Umbilical cord (tissue), 2 donors: Measurements from ENCODE around the gene NOB1. TPM values are rescaled to one million over a fixed set of nuclear protein-coding genes. Genes with fewer than 3 reads are reported as not detected.
"Not testable (repeated sequence)": the region's sequence is repeated elsewhere in the genome, so short reads cannot be mapped to it uniquely, and the experiment has no call there.

Source experiments
- DNase-seq: peaks from one replicate; pipeline ENCODE4 v3.0.0-alpha.2; 2015; ENCODE audit warnings: low spot score
- total RNA-seq: library from RNA; depleted of rRNA; stranded (reverse); fragments of >200 nt; gene quantifications from one replicate; pipeline ENCODE4 v1.2.3, GENCODE V29; 2014; ENCODE audit warnings: low replicate concordance; ENCODE audit not compliant: insufficient read depth

NOB1 gene
- total RNA-seq, 1 donor from 2014 or later: 22.9 TPM

DNA sequence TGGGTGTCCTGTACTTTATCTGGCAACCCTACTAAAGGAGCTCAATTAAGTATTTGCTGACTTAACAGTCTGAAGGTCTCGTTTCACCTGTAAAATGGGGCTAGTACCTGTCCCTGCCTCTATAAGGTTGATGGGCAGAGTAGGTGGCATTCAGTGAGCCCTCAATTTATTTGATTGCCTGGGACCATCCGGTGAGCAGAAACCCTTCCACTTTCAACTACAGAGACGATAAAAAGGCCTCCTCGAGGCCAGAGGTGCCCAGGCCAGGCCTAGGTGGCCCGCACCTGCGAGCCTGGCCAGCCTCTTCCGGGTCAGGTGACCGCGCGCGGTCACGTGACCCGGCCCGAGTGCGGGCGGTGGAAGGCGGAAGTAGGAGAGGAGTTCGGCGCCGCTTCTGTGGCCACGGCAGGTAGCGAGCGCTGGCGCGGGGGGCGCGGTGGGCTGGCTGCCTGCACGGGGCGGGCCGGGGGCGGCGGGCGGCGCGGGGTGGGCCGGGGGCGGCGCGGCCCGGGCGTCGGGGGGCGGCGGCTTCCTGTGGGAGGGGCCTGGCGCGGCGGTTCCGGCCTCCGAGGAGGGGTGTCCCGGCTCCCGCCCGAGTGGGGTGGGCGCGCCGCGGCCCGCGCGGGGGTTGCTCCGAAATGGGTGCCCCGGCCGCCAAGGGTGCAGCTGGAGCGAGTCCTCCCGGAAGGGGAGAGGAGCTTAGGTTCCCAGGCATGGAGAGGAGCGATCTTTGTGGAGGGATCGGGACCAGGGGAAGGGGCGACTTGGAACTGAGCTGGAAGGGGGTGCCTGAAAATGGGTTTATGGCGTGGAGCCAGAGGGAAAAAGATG lies 7.5 kb upstream of the NOB1 start, which contains the start of gene WWP2:
Gene WWP2 (plus strand): TSS at position 350 of the 831 bp plus-strand sequence. CDS start 24,679 bp downstream, outside the sequence.
- DNase-seq: peak; percentile 68

DNA sequence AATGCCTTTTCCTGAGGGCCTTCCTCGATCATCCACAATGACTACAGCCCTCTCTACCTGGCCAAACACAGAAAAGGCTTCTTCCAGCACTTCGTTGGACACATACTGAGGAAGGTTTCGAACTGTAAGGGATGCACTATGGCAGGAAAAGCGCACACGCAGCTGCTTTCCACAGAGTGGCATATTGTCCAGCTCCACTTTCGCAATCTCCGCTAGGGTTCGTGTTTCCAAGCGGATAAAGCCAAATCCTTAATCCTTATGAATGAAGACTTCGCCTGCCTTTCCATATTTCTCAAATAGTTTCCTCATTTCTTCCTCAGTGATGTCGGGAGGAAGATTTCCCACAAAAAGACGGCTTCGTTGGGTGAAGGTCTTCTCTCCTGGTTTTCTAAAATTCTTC lies 2.6 kb upstream of the NOB1 start:
- not testable (repeated sequence) for DNase-seq

DNA sequence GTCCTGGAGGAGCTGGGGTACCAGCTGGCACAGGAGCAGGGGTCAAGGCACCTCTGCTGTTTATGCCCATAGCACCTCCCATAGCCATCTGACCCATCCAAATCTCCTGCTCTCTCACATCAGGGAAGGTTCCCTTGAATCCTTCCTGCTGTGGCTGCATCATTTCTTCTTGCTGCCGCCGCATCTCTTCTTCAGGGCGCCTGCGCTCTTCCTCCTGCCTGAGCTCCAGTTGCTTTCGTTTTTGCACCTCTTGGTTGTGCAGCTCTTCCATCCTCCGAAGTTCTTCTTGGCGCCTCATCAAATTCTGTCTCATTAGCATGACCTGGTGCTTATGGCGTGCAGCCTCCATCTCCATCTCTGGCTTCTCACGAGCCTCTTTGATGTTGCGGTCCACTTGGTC lies 2.0 kb upstream of the NOB1 start:
- no peak for DNase-seq

DNA sequence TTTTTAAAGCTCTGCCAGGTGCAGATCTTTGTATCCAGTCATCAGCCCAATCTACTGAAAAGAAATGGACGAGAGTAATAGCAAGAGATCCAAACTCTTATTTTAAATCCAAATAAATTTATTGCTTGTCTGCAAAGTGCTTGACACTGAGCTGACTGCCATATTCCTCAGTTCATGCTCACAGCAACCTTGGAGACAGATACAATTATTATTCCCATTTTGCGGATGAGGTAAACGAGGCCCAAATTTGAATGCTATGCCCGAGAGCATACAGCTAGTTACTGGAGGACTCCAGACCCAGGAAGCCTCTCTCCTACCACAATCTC lies 620 bp downstream of the NOB1 start:
- no peak for DNase-seq

DNA sequence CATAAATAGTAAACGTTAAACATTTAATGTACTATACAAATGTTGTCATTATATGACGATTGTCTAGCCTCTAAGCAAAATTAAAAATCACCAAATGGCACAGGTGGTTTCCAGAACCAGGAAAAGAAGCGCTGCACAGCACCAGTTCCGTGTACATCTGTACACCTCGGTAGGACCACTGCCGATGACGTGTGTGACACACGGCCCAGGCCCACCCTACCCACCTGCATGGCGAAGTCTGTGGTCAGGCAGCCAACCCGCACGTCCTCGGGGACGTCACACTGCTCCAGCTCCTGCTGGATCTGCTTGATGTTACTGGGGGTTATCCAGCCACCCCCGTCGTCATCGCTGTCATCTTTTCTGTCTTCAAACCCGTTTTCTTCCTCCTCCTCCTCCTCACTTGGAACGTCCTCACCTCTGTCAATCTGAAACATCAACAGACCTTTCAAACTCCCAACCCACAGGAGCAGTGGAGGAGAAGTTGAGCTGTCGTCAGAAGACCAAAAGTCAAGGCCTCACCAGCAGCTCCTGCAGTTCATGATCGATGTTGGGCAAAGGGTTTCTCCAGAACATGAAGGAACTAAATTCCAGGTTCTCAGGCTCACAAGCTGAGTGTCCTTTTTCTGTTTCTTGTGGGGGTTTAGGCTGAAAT lies 5.9 kb downstream of the NOB1 start:
- no peak for DNase-seq

DNA sequence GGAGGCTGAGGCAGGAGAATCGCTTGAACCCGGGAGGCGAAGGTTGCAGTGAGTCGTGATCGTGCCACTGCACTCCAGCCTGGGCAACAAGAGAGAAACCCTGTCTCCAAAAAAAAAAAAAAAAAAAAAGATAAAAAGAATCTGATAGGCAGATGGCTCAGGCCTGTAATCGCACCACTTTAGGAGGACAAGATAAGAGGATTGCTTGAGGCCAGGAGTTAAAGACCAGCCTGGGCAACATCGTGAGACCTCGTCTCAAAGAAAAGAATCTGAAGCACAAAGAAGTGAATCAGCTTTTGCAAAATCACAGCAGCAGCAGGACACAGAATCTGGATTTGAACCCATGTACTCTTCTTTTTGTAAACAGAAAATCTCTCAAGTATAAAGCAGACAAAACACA lies 7.6 kb downstream of the NOB1 start:
- DNase-seq: no peak

DNA sequence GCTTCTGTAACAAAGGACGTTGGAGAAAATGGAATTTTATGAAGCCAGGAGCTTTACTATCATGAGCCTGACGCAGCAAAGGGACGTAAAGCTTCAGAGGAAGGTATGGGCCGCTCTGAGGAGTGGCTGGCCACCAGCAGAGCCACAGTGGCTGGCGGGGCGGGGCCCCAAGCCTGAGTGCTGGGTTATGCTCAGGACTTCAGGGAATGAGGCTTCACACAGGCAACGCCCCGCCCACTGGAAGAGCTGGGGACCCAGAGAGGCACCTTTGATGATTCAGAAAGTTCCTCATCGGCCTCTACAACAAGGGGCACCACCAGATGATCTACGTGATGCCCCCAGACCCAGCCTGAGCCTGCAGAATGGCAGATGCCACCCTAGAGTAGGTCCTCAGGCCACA lies 8.8 kb downstream of the NOB1 start:
- DNase-seq: no peak

DNA sequence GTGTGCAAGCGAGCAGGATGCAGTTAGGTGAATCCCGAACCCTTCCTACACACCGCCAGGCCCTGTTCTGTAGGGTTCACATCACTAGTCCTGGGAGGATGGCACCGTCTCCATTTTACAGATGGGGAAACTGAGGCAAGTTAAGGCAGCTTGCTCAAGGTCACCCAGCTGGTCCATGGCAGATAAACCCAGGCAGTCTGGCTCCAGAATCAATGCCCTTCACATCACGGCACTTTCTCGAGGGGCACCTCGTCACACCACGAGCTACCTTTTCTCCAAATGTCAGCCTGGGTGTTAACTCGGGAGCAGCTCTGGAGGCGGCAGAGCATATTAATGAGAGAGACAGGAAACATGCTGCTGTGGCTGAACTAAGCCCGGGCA lies 9.5 kb downstream of the NOB1 start:
- no peak for DNase-seq

DNA sequence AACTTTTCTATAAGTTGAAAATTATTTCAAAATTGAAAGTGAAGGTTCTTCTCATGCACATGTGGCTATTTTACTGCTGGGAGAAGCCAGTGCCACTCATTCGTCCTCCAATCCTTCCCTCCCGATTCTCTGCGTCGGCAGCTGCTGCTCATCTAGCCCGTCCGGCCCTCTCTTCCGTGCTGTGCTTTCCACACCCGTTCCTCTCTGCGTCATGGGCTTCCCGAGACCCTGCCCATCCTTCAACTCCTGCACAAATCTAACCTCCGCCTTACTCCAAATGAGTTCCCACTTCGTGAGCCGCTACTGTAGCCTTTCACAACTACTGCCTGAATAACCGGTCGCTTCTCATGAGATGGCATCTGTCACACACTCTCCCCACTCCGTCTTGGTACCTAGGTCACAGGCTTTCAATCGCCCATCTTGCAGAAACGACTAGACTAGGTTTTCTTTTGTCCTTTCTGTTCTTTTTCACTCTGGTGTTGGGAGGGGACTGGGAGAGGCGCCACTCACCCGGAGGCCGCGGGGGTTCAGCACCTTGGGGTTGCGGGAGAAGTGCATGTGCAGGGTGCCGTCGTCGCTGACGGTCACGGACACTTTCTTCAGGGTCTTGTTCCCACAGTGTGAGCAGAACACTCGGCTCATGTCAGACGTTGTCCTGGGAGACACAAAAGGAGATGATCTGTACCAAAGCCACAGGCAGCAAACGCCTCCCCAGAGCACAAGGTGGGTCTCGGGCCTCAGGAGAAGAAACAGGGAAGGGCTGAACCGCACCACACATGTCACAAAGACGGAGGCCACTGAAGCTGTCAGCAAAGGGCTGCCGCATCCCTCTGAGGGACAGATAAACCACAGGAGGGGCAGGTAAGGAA lies 10.1 kb downstream of the NOB1 start:
- no peak for DNase-seq

DNA sequence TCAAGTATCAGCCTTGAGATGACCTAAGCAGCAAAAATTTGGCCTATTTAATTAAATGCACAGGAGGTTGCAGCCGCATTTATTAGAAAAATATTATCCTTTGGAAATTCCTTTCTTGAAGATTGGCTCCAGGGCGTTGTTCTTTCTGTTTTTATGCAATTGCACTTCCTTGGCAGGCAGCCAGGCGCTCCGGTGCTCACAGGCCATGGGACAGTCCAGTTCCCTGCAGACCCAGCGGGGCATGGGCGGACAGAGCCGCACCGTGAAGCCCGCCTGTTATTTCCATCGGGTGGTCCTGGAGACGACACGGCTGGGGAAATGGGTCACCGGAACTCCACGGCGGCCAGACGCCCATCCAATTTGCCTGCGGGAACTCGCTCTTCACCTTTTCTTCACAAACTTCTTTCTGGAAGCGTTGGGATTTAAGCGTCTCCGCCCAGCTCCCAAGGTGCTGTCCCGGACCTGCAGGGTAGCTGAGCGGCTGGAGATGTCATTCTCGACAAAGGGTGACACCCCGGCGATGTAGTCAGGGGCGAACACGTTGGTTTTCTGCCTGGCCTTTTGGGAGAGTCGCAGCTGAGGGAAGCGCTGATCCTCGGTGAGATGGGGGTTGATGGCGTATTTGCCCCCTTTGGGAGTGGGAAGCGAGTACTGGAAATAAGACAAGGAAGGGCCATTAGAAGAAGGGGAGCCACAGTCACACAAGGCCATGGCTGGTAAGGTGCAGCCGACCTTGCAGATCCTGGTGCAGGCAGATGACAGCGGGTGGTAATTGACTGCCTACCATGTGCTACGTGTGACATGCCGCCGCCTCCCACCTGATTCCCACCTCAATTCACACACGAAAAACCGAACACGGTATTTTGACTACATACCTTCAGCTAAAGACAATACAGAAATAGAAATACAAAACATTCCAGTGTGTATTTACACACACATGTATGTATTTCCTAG lies 12.5 kb downstream of the NOB1 start:
- DNase-seq: peak; percentile 30

DNA sequence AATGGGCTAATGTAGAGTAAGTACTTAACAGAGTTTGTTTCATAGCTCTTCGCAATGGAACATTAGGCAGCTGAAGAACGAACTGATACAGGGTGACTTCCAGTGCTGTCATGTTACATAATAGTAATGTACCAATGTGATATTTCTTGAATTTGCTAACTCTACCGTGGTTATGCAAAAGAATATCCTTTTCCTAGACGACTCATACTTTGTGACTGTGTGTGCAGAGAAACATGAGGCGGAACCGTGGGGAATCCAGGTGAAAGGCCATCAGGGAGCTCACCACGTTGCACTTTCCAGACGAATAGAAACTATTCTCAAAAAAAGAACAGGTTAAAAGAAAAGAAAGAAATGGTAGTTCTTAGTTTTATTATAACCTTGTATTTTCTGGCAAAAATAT lies 13.2 kb downstream of the NOB1 start:
- DNase-seq: no peak

DNA sequence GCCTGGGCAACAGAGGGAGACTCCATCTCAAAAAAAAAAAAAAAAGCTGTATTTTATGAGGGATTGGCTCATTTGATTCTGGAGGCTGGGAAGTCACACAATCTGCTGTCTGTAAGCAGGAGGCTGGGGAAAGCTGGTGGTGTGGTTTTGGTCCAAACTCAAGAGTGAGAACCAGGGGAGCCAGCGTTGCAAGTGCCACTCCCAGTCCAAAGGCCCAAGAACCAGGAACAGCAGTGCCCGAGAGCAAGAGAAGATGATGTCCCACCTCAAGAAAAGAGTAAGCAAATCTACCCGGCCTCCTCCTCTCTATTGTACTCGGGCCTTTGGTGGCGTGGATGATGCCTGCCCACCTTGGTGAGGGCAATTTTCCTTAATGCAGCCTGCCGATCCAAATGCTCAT lies 22.6 kb downstream of the NOB1 start:
- no peak for DNase-seq

DNA sequence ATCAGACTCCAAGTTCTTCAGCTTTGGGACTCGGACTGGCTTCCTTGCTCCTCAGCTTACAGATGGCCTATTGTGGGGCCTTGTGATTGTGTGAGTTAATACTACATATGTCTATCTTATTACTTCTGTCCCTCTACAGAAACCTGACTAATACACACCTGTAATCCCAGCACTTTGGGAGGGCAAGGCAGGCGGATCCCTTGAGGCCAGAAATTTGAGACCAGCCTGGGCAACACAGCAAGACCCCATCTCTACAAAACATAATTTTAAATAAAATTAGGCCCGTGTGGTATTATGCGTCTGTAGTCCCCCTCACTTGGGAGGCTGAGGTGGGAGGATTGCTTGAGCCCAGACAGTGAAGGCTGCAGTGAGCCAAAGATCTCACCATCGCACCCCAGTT lies 23.4 kb downstream of the NOB1 start:
- DNase-seq: not testable (repeated sequence)

DNA sequence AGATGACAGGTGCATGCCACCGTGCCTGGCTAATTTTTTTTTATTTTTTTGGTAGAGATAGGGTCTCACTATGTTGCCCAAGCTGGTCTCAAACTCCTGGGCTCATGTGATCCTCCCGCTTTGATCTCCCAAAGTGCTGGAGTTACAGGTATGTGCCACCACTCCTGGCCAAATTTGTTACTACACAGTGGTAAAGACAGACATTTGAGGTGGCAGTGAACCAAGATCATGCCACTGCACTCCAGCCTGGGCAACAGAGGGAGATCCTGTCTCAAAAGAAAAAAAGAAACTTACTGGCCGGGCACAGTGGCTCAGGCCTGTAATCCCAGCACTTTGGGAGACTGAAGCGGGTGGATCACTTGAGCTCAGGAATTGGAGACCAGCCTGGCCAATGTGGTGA lies 25.7 kb downstream of the NOB1 start:
- not testable (repeated sequence) for DNase-seq

DNA sequence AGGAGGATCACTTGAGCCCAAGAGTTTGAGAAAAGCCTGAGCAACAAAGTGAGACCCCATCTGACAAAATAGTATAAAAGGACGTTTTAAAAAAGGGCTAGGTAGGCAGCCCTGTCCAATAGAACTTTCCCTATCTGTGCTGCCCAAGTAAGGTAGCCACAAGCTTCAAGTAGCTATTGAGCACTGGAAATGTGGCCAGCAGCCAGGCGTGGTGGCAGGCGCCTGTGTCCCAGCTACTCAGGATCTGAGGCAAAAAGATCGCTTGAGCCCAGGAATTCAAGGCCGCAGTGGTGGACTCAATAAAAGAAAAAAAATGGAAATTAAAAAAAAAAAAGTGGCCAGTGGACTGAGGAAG lies 26.8 kb downstream of the NOB1 start:
- DNase-seq: no peak

DNA sequence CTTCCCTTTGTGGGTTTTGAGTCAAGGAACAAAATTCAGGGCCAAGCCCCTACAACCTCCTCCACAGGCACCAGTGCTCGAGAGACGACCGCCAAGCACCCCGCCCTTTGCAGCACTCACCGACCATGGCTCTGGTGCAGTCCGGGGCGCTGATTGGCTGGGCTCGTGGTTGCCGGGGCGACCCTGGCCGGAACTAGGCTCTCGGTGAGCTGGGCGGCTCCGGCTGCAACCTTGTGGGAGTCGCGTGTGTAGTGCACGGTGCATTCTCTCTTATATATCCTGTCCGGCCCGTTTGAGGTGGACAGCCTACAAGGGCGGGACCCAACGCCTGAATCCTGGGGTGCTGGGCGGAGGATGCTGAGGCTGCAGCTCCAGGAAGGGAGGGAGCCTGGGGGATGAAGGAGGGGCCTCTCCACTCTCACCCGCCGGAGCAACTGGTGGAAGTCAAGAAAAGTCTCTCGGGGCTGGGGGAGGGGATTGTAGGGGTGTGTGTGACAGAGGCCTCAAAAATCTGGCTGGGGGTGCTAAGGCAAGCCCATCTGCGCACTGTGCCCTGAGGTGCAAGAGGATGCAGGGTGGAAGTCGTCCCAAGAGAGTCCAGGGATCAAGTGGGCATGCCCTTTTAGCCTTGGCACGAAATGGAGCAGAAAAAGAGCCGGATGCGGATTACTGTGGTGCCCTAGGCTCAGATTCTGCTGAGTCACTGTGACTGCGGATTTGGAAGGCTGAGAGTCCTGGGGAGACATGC lies 28.2 kb downstream of the NOB1 start, which contains the start of gene NQO1:
Gene NQO1 (minus strand): TSS at position 248 of the 748 bp plus-strand sequence. CDS start 121 bp downstream, at position 127.
- DNase-seq: peak; percentile 90

DNA sequence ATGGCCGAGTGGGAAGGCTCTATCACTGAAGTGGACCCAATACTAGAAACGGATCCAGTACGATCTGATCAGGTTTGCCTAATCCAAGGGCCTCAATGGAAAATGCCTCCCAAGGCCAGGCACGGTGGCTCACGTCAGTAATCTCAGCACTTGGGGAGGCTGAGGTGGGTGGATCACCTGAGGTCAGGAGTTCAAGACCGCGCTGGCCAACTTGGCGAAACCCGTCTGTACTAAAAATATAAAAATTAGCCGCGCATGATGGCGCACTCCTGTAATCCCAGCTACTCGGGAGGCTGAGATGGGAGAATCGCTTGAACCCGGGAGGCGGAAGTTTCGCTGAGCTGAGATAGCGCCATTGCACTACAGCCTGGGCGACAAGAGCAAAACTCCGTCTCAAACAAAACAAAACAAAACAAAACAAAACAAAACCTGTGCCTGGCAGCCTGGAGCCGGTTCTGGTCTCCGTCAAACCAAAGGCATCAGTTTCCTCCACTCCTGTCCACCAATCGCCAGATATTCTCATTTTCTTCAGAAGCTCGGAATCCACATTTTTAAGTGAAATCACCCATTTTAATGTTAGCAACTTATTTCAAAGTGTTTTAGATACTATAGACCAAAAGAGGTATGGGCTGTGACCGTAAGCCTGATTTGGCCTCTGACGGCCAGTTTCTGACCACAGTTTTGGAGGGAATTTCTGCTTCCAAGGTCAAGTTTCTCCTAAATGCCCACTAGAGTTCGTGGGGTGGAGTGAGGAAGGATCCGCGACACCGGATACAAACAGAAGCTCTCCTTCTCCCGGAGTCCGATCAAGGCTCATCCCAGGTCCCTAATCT lies 29.0 kb downstream of the NOB1 start:
- no peak for DNase-seq

DNA sequence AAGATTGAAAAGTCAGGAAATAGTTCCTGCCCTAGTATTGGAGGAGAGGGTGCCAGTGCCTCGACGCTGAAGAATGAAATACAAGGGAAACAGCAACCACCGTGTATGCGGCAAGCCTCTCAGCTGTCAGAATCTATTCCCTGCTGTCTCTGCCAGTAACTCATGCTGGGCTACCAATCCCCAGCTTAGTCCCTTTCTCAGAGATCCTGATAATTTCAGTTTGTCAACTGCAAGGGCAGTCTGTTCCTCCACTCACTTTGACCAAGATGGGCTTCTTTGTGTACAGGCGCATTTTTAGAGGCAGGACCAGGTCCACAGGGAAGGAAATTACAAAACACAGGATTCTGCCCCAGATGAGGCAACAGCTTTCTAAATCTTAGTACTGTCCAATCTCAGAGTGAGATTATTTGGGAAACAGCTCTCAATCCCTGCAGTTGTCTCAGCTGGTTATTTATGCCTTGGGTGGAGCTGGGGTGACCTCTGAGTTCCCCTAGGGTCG lies 29.7 kb downstream of the NOB1 start:
- no peak for DNase-seq

DNA sequence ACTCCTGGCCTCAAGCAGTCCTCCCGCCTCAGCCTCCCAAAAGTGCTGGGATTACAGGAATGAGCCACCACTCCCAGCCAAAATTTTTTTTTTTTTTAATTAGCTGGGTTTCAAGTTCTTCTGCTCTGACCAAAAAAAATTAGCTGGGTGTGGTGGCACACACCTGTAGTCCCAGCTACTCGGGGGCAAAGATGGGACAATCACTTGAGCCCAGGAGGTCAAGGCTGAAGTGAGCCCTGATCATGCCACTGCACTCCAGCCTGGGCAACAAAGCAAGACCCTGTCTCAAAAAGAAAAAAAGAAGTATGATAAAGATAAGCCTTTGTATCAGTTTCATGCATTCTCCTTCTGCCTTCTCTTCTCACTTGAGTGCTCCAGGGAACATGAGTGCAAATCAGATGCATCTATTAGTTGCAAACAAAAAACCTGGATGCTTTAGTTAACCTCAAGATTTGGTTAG lies 30.3 kb downstream of the NOB1 start:
- no peak for DNase-seq
